HG02885 (cell line): ENCODE measurements around the gene CSF1R.
"Not testable (repeated sequence)": the region's sequence is repeated elsewhere in the genome, so short reads cannot be mapped to it uniquely, and the experiment has no call there.

Experiments
- ATAC-seq: cut with Tn5 transposase; IDR thresholded peaks from one replicate; pipeline ENCODE4 v1.9.1; 2021; ENCODE audit warnings: mild to moderate bottlenecking; ENCODE audit not compliant: unreplicated experiment, poor library complexity

Gene CSF1R

DNA sequence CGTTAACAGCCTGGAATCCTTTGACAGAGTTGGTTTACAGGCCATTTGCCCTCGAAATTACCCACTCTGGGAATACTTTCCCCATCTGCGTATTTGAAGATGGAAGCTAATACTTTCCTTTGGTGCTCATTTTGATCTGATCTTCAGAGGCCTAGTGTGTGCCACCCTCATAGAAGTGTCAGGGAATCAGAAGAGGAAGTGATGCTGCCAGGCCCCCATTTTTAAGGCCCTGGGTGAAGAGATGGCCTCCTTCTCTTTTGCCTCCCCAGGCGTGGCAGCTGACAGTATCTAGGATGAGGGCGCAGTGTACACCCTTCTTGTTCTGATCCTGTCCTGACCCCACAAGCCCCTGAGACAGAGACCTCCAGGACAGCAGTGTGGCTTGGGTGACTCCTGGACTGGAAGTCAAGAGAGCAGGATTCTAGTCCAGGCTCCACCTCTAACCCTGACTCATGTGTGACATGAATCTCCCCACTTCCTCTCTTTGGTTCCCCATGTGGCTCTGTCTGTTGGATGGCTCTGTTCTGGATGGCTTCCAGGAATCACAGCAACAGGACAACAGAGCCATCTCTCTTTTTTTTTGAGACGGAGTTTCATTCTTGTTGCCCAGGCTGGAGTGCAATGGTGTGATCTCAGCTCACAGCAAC, 27.8 kb downstream of the CSF1R start:
- no peak for ATAC-seq

DNA sequence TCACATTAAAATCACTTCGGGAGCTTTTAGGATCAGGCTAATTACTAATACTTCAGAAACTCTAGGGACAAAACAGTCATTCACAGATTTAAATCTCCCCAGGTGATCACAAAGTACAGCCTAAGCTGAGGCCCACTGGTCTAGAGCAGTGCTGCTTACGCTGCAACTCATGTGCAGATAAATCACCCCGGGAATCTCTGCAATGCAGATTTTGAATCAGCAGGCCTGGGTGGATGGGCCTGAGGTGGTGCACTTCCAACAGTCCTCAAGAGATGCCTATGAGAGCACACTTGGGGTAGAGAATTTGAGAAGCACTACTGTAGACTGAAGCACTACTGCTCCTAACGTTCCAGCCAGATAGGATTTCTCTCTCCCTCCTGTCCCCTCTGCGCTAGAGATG, 28.4 kb downstream of the CSF1R start:
- ATAC-seq, result no peak

DNA sequence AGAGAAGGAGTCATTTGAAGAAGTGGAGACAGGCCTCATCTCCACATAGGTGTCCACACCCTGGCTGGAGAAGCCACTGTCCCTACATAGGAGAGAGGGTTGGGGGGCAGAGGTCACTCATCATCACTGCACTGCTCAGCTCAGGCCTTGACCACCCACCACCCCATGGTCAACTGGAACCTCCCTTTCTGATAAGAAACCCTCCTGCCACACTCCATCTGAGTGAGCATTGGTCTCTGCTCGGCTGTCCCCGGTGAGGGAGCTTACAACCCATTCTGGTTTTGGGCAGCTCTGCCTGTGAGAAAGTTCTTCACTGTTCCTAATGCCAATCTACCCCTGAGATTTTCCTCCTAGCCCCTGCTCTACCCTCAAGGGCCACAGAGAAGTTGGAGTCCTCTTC, 28.8 kb downstream of the CSF1R start:
- ATAC-seq, result no peak

DNA sequence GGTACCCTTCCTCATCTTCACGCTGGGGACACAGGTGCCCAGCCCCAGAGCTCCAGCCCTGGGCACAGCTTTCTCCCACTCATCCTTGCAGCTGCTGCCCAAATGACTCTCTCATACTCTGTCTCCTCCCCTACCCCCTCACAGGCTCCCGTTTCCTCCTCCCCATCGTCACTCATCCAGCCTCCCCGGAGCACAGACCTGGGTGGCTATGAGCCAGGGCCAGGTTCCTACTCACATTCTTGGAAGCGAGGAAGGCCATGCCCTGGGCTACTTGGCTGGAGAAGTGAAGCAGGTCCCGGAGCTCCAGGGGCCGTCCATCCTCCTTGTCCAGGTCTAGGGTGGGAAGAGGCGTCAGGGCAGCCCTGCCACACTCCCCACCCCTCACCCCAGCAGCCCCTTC, 29.3 kb downstream of the CSF1R start:
- ATAC-seq, result no peak

DNA sequence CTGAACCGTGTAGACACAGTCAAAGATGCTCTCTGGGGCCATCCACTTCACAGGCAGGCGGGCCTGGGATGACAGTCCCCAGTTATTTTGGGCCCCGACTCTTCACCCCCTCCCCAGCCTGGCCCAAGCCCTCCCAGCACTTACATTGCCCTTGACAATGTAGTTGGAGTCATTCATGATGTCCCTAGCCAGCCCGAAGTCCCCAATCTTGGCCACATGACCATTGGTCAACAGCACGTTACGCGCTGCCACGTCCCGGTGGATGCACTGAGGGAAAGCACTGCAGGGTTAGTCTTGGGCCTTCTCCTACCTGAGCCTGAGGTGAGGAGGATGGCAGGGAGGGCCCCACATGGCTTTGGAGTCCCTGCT, 30.3 kb downstream of the CSF1R start:
- ATAC-seq, result no peak

DNA sequence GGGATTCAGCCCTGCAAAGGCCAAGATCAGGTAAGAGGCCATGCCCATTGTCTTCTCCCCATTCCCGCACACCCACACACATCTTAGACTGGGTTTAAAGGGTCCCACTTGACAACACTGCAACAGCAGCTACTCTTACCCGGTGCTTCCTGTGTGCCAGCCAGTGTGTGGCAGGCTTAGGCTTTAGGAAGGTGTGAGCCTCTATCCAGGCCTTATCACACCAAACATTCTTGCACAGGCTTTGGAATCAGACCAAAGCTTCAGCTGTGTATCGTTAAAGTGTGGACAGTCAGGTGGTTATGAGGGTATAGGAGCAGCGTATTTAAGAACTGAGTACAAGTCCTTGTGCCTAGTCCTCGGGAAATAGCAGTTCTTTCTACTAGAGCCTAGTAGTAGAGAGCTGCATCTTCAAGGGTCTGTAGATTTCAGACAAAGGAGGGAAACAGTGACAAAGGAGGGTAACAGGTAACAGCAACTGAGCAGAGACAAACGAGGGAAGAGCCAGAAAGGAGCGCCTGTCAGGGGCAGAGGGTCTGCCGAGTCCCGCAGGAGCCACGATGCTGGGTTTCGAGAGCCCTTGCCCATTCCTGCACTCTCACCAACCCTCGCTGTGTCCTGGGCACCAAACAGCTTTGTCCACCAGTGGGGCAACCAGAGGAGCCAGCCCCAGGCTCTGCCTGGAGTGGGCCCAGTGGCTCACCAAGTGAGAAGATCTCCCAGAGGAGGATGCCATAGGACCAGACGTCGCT, 30.9 kb downstream of the CSF1R start:
- no peak for ATAC-seq

DNA sequence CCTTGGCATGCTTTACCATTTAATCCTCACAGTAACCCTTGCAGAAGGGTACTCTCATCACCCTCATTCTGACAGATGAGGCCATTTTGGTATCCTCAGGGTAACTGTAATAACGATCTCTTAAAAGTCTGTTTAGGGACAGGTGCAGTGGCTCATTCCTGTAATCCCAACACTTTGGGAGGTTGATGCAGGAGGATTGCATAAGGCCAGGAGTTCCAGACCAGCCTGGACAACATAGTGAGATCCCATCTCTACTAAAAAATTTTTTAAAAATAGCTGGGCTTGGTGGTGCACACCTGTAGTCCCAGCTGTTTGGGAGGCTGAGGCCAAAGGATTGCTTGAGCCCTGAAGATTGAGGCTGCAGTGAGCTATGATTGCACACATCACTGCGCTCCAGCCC, 31.8 kb downstream of the CSF1R start:
- no peak for ATAC-seq

DNA sequence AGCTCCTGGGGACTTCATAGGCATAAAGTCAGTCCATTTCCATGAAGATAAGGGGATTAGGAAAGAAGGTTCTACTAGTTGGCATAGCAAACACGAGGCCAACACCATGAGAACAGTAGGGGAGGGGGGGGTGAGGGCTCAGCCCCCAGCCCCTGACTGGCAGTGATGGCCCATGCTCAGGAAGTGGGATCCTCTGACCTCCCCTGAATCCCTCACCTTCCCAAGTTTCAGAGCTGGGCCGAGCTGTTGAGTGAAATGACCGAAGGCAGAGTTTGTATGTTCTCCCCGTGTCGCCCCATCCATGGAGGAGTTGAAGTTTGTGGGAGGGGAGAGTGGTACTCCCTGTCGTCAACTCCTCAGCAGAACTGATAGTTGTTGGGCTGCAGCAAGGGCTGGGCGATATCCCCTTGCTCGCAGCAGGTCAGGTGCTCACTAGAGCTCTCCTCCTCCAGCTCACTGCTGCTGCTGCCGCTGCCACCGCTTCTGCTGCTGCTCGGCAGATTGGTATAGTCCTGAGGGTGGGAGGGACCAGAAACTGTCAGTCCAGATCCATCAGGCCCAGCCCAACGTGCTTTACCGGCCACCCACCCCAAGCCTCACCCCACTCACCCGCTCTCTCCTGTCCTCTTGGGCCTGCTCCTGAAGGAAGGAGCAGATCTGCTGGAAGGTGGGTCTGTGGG, 32.5 kb downstream of the CSF1R start:
- ATAC-seq, result no peak

DNA sequence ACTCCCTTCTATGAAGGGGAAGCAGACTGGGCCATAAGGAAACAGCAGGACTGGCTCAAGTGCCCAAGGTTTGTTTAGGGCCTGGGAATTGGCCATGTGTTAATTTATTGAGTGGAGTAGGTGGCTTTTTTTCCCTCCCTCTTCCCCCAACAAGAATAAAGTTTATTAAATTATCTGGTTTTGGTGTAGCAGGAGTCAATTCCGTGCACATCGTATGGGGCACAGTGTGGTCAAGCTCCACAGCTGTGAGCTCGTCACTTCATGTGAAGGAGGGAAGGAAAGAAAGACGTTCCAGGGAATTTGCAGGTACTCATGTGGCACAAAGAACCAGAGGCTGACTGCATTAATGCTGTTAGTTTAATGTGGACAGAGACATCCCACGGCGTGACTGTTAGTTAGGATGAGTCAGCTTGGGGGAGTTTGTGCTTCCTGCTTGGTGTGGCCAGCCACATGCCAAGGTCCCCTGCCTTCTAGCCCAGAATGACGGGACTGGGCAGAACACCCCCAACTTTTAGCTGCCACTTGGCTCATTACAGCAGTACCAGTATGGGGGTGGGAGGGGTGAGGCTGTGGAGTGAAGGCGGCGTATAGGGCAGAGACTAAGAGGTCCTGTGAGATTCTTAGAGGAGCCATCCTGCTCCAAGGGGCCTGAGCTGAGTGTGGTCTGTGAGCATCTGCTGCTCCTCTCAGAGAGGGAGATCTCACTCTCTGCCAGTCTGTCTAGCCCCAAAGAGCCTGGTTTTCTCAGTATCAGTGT, 33.2 kb downstream of the CSF1R start:
- ATAC-seq, result no peak

DNA sequence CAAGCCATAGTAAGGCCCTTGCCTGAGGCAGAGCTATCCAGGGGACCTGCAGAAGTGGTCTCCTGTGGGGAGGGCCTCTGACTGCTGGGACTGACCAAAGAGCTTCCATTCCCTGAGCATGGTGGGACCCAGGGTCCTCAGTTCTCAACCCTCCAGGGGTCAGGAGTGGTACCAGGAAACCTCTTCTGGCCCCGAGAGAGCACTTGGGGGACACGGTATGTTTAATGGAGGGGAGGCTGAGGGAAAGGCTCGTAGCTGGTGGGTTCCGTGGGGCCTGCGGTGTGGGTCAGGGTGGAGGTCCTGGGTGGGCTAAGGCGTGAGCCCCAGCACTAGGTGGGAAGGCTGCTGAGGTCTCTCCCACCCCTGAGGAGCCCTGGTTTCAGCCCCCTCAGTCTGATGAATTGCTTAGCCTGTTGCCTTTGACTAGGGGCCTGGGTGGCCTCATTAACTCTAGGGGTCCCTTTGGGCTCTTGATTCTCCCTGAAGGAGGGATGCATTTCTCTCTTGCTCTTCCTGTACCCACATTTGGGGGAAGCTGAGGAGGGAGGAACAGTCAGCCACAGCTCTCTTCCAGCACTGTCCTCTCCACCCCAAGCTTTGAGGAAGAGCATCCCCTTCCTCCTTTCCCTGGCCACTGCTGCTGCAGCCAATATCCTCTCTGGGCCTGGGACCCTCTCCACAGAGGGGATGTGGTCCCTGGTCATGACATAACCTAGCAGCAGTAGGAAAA, 34.0 kb downstream of the CSF1R start:
- ATAC-seq, result no peak

DNA sequence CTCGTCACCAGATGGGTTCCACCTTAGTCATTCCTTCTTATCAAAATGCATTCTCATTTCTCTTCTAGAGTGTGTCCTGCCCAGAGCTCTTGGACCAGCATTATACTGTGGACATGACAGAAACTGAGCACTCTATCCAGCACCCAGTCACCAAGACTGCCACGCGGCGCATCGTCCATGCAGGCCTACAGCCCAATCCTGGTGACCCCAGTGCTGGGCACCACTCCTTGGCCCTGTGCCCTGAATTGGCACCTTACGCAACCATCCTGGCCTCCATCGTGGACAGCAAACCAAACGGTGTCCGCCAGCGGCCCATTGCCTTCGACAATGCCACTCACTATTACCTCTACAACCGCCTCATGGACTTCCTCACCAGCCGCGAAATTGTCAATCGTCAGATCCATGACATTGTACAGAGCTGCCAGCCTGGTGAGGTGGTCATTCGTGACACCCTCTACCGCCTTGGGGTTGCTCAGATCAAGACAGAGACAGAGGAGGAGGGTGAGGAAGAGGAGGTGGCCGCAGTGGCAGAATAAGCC, 34.6 kb downstream of the CSF1R start:
- no peak for ATAC-seq

DNA sequence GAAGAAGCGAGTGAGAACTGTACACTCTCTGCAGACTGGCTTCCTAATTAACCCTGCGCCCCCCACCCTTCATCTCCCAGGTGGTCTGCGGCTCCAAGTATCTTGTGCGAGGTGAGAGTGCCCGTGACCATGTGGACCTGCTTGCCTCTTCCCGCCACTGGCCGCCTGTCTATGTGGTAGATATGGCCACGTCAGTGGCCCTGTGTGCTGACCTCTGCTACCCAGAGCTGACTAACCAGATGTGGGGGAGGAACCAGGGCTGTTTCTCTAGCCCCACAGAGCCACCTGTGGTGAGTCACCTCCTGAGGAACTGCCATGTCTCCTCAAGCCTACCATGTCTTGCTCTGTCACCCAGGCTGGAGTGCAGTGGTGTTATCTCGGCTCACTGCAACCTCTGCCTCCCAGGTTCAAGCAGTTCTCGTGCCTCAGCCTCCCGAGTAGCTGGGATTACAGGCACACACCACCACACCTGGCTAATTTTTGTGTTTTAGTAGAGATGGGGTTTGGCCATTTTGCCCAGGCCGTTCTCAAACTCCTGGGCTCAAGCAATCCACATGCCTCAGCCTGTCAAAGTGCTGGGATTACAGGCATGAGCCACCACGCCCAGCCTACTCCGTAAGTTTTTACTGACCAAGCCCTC, 36.1 kb downstream of the CSF1R start:
- ATAC-seq, result not testable (repeated sequence)

DNA sequence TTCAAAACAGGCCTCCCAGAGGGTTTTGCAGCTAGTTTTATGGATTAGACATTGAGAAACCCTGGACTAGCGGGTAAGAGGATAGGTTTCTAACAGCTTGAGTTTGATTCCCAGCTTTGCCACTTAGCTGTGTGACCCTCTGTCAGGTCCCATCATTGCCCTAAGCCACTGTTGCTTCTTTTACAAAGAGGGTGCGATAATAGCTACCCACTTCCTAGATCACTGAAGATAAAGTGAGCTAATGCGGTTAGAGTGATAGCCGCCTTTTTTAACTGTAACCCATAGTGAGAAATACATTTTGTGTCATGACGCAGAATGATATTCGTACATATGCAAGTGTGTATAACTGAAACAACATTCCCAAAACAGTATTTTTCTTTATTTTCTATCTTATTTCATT, 40.3 kb downstream of the CSF1R start:
- ATAC-seq, result no peak

DNA sequence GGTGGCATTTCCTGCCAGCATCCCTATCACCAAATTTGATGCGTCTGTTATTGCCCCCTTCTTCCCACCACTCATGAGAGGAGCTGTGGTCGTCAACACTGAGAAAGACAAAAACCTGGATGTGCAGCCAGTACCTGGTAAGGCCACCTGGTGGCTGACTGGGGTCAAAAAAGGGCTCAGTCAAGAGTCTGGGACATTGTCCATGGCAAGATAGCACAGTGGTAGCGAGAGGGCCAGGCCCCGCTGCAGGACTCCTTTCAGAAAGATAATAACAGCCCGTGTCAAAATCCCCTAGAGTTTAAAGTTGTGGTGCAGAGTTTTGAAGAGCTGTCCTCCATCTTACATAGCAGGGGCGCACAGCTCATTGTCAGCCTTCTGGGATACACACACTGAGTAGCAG, 40.8 kb downstream of the CSF1R start:
- no peak for ATAC-seq

DNA sequence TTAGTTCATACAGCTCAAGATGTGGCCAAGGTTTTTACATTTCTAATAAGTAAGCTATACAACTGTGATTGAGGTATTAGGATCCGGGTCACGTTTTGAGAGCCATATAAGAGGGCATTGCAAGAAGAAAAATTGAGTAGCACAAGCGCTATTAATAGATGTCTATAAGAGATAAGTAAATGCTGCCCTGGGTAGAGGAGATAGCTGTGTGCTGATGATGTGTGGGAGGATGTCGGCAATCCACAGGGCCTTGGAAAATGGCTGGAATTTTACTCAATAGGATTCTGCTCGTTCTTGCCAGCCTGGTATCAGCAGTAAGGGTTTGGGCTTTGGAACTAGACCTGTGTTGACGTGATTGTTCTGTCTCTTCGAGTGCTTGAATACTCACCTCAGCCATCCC, 41.6 kb downstream of the CSF1R start:
- no peak for ATAC-seq

DNA sequence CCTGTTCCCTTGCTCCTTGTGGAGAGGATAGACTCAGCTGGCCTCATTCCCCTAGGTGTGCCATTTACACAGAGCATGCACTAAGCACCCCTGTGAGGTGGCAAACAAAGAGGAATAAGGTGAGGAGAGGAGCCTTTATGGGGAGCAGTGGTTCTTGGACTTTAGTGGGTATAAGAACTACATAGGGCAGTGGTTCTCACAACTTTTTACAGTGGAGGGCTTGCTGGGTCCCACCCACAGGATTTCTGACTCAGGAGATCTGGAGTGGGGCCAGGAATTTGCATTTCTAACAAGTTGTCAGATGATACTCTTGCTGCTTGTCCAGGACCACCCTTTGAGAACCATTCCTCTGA, 42.0 kb downstream of the CSF1R start:
- ATAC-seq, result no peak

DNA sequence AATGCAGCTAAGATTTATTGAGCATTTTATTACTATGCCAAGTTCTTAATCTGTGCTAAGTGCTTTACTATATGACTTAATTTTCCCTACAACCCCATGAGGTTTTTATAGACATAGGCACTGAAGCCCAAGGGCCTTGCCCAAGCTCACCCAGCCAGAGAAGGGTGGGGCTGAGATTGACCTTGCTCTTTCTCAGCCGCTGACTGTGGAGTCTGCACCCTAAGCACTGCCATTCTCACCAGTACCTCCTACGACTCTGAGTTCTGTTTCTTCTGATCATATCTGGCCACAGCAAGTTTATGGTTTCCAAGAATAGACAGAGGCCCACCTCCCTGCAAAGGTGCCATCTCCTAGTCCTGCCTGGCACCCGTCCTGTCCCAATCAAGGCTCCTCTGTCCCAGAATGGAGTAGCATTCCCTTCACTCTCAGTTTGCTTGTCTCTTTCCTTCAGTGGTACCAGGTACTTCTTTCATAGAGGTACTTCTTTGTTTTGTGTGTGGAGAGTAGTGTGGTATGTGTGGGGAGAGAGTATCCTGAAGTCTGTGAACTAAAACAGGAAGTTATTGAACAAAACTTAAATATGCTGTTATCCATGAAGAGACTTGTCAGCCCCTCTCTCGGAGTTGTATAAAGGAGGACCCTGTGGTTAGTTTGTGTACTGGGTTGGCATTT, 42.6 kb downstream of the CSF1R start:
- no peak for ATAC-seq

DNA sequence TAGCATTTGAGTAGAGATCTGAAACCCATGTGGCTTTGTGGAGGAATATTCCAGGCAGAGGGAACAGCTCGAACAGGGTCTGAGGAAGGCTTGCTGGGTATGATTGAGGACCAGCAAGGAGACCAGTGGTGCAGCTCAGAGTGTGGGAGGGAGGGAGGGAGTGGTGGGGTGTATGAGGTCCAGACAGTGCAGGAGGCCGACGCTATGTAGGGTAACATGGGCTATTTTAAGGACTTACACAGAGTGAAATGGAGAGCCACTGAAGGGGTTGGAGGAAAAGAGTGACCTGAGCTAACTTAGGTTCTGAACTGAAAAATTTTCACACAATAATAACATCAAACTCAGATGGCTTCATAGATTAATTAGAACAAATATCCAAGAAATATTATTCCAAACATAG, 43.9 kb downstream of the CSF1R start:
- ATAC-seq, result no peak

DNA sequence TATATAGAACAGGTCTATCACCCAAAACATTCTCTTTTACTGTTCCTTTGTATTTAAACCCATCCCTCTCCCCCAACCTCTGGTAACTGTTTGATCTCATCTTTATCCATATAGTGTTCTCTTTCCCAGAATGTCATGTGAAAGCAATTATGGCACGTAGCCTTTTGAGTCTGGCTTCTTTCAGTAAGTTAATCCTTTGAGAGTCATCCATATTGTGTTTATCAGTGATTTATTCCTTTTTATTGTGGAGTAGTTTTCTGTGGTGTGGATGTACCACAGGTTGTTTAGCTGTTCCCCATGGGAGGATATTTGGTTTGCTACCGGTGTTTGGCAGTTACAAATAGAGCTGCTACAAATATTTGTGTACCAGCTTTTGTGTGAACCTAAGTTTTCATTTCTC, 47.8 kb downstream of the CSF1R start:
- no peak for ATAC-seq
